DMS153 treated with DMSO at 0.1 percent for 48 hours (cell line): Measurements from ENCODE around the gene ZNF333.
"Not testable (repeated sequence)": the region's sequence is repeated elsewhere in the genome, so short reads cannot be mapped to it uniquely, and the experiment has no call there.

ENCODE experiments used
- DNase-seq: peaks from one replicate; lab custom pipeline; 2025; ENCODE audit not compliant: unreplicated experiment; lab: John Stamatoyannopoulos, UW

ZNF333 gene

DNA sequence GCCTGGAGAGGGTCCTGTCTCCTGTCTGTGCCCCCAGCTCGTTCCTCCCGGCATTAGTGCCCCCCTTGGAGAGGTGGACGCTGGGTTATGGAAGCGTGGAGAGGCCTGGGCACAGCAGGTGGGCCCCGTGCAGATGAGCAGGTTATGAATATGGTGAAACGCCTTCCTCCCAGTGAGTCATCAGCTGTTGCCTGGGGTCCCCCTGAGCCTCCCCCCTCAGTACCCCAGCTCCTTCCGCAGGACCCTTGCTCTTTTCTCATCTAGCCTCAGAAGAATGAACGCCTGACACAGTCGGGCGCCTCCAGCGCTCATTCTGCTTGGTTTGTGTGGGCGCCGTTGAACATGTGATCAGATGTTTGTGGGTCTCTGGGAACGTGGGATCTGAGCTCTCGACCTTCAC, 76.0 kb downstream of the ZNF333 start:
- not testable (repeated sequence) for DNase-seq

DNA sequence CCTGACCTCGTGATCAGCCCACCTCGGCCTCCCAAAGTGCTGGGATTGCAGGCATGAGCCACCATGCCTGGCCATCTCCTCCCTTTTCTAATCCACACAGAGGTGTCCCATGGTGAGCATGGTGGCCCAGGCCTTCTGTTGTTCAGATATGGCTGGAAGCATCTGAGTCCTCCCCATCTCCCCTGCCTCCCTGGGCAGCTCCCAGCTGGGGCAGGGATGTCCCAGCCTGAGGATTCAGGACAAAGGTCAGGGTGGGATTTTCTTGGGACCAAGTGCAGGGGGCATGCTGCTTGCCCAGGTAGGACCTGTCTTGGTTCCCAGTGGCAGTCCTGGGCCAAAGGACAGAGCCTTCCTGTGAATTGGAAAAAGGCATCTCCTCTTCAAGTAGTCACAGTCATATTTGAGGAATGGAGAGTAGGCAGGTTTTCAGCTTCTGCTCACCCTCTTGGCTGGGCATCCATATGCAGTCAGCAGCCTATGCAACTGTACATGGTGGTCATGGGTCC, 77.7 kb downstream of the ZNF333 start:
- DNase-seq, result no peak

DNA sequence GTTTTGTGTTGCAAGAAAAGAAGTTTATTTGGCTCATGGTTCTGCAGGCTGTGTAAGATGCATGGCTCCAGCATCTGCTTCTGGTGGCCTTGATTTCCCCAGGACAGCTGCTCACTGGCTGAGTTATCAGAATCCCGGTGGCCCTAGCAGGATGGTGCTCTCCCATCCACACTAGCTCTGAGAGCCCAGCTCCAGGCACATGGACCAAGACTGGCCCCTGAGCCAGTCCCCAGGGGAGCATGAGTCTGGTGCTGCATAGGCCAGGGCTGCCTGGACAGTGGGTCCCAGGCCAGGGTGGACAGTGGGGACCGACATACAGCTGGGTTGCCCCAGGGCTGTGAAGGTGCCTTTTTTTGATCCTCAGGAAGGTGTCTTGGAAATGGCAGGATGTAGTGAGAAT, 78.2 kb downstream of the ZNF333 start:
- no peak for DNase-seq

DNA sequence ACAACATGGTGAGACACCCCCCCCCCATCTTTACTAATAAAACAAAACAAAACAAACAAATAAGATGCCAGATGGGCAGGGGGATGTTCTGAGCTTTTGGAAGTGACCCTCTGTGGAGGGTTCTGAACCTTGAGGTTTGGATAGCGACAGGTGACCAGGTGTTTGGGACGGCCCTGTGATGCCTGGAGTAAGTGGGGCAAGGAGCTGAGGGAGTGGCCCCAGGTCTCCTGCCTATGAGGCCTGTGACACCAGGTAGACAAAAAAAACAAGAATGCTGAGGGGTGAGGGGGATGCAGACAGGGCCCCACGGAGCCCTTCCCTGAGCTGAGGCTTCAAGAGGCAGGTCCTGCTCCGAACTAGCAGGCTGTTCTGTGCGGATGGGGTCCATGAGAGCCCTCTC, 79.4 kb downstream of the ZNF333 start:
- DNase-seq, result no peak

GRCh38 chr19:14770136-14770535, 80.3 kb downstream of the ZNF333 start:
- no peak for DNase-seq

GRCh38 chr19:14770944-14771839, 81.3 kb downstream of the ZNF333 start:
- DNase-seq, result no peak

DNA sequence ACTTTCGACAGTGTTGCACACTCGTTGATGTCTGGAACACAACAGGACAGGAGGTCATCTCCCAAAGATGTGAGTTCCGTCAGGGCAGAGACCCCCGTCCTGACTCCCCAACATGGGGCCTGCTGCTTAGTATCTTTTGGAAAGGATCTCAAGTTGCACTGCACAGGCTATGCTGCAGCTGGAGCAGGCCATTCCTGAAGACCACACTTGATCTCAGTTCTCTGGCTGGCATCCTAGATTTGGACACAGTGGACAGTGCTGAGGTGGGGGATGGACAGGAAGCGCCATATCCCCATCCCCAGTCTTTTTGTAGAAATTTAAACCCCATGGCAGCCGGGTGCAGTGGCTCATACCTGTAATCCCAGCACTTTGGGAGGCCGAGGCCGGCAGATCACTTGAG, 82.6 kb downstream of the ZNF333 start:
- DNase-seq, result no peak

- DNase-seq, result no peak
Observed at GRCh38 chr19:14772995-14773394, 83.1 kb downstream of the ZNF333 start.

- not testable (repeated sequence) for DNase-seq
Observed at GRCh38 chr19:14773722-14774121, 83.9 kb downstream of the ZNF333 start.

DNA sequence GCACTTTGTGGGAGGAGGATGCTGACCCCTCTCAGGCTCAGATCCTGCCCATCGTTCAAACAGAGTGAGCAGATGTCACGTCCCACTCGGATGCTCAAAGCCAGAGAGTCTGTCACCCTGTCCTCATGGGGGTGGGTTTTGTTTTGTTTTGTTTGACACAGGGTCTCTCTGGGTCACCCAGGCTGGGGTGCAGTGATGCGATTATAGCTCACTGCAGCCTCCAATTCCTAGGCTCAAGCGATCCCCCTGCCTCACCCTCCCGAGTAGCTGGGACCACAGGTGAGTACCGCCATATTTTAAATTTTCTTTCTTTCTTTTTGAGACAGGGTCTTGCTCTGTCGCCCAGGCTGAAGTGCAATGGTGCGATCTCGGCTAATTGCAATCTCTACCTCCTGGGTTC, 84.5 kb downstream of the ZNF333 start:
- no peak for DNase-seq

DNA sequence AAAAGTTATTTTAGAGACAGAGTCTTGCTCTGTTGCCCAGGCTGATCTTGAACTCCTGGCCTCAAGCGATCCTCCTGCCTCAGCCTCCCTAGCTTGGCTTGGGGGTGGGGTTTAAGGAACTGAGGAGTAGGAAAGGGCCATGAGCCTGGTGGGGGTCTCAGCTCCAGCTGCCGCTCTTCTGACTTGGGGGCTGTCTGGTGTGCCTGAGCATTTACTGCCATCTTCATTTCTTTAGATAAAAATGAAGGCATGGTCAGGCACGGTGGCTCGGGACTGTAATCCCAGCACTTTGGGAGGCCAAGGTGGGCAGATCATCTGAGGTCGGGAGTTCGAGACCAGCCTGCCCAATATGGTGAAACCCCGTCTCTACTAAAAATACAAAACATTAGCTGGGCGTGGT, 85.5 kb downstream of the ZNF333 start:
- DNase-seq, result not testable (repeated sequence)

- no peak for DNase-seq
Observed at GRCh38 chr19:14775869-14776586, 86.2 kb downstream of the ZNF333 start.

- not testable (repeated sequence) for DNase-seq
Observed at GRCh38 chr19:14777645-14778044, 87.8 kb downstream of the ZNF333 start.

GRCh38 chr19:14778110-14778845, 88.4 kb downstream of the ZNF333 start, which contains the start of gene ADGRE2:
Gene ADGRE2, minus strand, starts transcription at chr19:14778560. Its CDS starts 1,804 bp downstream, at chr19:14776756.
- DNase-seq, result not testable (repeated sequence)

- no peak for DNase-seq
Observed at GRCh38 chr19:14779151-14779550, 89.3 kb downstream of the ZNF333 start.

- not testable (repeated sequence) for DNase-seq
Observed at GRCh38 chr19:14780622-14781225, 90.9 kb downstream of the ZNF333 start.

GRCh38 chr19:14781713-14782536, 92.1 kb downstream of the ZNF333 start:
- DNase-seq, result not testable (repeated sequence)

- DNase-seq, result no peak
Observed at GRCh38 chr19:14782626-14783409, 93.0 kb downstream of the ZNF333 start.
